ENCODE data around the gene TBC1D10B.

TBC1D10B gene

DNA sequence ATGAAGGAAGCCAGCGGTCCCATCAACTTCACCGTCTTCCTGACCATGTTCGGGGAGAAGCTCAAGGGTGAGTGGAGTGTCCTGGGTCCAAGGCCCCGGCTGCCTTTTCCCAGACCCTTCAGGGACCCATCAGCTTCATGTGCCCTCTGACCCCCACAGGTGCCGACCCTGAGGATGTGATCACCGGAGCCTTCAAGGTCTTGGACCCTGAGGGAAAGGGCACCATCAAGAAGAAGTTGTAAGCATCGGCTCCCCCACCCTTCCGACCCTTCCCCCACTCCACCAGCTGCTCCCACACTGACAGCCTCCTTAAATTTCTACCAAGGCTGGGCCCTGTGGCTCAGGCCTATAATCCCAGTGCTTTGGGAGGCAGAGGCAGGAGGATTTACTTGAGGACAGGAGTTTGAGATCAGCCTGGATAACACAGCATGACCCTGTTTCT, 6.2 kb upstream of the TBC1D10B start:
- TF ChIP-seq, protein P1, sequence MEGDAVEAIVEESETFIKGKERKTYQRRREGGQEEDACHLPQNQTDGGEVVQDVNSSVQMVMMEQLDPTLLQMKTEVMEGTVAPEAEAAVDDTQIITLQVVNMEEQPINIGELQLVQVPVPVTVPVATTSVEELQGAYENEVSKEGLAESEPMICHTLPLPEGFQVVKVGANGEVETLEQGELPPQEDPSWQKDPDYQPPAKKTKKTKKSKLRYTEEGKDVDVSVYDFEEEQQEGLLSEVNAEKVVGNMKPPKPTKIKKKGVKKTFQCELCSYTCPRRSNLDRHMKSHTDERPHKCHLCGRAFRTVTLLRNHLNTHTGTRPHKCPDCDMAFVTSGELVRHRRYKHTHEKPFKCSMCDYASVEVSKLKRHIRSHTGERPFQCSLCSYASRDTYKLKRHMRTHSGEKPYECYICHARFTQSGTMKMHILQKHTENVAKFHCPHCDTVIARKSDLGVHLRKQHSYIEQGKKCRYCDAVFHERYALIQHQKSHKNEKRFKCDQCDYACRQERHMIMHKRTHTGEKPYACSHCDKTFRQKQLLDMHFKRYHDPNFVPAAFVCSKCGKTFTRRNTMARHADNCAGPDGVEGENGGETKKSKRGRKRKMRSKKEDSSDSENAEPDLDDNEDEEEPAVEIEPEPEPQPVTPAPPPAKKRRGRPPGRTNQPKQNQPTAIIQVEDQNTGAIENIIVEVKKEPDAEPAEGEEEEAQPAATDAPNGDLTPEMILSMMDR (IDR thresholded peaks at IDR 0.05): no peak
- peak; percentile 70 for DNase-seq (ENCODE audit: low spot score)
- Histone ChIP-seq H3K4me3 (no peak overlapping the region), H3K27ac (peak overlapping the region in 1 of 2 donors; percentile 95)

DNA sequence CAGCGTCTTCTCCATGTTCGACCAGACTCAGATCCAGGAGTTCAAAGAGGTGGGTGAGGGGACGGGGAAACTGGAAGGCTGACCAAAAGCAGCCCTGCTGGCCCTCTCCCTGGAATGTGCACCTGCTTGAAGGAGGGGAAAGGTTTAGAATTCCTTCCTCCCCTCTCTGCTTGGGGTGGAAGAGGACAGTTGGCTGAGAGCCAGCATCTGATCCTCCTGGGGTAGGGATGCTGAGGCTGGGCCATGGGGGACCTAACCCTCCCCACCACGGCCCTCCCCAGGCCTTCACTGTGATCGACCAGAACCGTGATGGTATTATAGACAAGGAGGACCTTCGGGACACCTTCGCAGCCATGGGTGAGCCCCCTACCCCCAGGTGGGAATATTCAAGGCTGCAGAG, 5.6 kb upstream of the TBC1D10B start:
- DNase-seq (ENCODE audit: low spot score): peak; percentile 73
- H3K4me3 ChIP-seq: no peak overlapping the region
- TF ChIP-seq, protein P1 (IDR thresholded peaks at IDR 0.05): no peak
- H3K27ac ChIP-seq: no peak overlapping the region

DNA sequence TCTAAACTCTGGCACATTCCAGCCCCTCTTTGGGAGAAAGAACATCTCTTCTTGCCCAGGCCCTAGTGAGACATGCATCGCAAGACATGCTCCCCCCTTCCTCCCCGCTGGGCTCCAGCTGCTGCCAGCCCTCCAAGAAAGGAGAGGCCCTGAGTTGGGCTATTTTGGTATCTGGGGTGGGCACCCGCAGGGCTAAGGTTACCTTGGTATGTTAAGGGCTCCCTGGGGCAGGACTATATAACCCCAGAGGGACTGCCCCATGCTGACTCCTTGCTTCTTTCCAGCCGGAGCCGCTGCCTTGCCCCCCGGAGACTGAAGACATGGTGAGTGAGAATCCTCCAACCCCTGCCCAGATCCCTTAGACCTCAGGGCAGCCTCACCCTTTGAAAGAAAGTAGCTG, 4.2 kb upstream of the TBC1D10B start, which contains the start of gene MYL11:
Gene MYL11 (plus strand): TSS at position 265 of the 400 bp plus-strand sequence. CDS start 56 bp downstream, at position 321.
- DNase-seq (ENCODE audit: low spot score): no peak
- no peak within 1 kb of the TSS for H3K4me3 ChIP-seq
- TF ChIP-seq, protein P1 (IDR thresholded peaks at IDR 0.05): no peak
- no peak within 1 kb of the TSS for H3K27ac ChIP-seq

DNA sequence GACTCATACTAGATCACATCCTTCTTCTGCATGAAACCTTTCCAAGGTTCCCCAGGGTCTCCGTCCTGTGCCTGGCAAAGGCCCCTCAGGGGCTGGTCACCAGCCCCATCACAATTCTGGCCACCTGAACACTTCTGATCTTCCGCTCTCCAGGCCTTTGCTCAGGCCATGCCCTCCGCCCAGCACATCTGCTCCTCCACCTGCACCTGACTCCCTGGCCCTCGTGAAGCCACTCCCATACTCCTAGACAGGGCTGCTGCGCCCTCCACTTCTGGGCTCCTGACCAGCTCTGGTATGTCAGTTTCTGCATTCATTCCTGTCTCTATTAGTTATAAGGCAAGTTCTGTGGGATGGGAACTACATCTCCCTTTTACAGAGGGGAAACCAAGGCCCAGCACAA, 2.4 kb upstream of the TBC1D10B start:
- no peak overlapping the region for H3K27ac ChIP-seq
- no peak overlapping the region for H3K4me3 ChIP-seq
- no peak for DNase-seq (ENCODE audit: low spot score)

DNA sequence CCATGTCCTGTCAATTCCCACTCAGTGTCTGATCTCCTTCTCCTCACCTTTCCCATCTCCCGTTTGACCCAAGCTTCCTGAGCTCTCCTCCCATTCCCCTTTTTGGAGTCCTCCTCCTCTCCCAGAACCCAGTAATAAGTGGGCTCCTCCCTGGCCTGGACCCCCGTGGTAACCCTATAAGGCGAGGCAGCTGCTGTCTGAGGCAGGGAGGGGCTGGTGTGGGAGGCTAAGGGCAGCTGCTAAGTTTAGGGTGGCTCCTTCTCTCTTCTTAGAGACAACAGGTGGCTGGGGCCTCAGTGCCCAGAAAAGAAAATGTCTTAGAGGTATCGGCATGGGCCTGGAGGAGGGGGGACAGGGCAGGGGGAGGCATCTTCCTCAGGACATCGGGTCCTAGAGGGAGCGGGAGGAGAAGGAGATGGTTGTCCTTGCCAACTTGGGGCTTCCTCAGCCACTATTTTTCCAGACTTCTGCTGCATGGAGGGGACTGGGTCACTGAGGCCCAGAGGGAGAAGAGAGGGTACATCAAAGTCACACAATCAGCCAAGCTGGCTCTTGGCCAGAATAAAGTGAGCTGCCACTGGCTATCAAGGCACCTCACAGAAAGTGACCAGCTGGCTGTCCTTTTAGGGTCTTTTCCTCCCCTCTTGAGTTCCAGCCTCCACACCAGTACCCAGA, 1.9 kb upstream of the TBC1D10B start:
- Histone ChIP-seq H3K27ac (peak overlapping the region in 1 of 2 donors; percentile 96), H3K4me3 (no peak overlapping the region)
- TF ChIP-seq, protein P1 (IDR thresholded peaks at IDR 0.05): no peak
- DNase-seq (ENCODE audit: low spot score): no peak

More for the DNA sequence above, 2.4 kb upstream of the TBC1D10B start:
- TF ChIP-seq, protein P1 (IDR thresholded peaks at IDR 0.05): no peak

DNA sequence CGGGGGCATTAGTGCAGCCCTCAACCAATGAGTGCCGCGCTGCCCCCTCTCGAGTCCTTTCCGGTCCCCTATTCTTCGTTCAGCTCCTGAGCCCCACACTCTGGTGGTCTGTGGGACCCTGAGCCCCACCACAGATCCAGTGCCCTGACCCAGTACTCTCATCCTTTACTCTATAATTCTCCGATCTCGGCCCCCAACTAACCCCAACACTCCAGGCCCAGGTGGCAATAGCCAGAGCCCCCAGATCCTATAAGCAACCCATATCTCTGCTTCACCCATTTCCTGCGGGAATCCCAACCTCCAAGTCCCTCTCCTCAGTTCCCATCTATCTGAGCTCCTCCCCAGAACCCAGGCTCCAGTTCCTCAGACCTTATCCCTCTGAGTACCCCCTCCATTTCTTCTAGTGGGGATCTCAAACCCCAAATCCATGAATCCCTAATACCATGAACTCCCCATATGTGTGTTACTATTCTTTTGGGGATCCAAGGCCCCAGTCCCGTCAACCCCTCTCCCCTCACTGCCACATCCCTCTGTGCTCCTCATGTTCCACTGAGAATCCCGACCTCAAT, 1.0 kb upstream of the TBC1D10B start:
- TF ChIP-seq, protein P1 (IDR thresholded peaks at IDR 0.05): no peak
- Histone ChIP-seq H3K27ac (peak overlapping the region; percentile 73 to 96), H3K4me3 (peak overlapping the region; percentile 75)
- DNase-seq (ENCODE audit: low spot score): no peak

Measured in coronary artery (tissue), 2 donors.